SU-DHL-6 (cell line): Measurements from ENCODE around the gene ATP5IF1.

Experiments
- CTCF ChIP-seq: fragments of 200-600 bp; sonication (generic); IDR thresholded peaks from one replicate; pipeline ENCODE4 v1.5.1; 2017; ENCODE audit warnings: antibody characterized with exemption, mild to moderate bottlenecking, low read length, moderate library complexity; ENCODE audit not compliant: insufficient read depth, poor library complexity, severe bottlenecking
- EZH2phosphoT487 ChIP-seq: fragments of 200-600 bp; sonication (generic), shearing (Covaris generic); conservative IDR thresholded peaks from 2 replicates; pipeline ENCODE4 v1.6.1; 2018; ENCODE audit warnings: mild to moderate bottlenecking, antibody characterized with exemption, low read length, moderate library complexity, mixed read lengths

DNA sequence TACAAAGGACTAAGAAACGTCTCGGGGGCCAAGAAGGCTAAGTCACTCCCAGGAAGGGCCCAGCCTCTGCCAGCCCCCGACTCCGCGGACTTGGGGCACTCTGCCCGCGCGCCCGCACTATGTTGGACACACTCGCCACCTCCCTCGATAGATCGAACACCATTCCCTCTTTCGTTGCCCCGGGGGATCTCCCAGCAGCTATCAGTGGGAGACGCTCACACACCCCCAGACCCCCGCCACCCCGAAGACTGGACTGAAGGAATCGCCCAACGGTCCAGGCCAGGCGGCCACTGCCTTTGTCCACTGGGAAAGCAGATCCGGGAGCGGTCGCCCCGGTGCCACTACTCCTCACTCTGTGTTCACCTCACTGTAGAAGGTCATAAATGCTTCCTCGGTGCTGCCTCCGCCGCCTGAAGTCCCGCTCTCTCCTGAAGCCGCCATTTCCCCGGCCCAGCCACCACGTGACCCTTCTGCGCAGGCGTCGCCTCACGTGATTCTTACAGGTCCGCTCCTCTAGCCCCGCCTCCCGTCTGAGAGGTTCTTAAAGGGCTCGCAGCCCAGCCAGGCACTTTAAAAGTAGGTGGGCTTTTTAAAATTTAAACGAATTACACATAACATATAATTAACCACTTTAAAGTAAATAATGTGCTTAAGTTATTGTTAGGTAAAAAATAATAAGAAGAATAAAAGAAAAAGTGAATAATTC lies 3.2 kb upstream of the ATP5IF1 start, which contains the start of gene DNAJC8:
- no peak for TF ChIP-seq CTCF
- no peak for TF ChIP-seq EZH2phosphoT487
